ENCODE results near the gene TEX29.

DNA sequence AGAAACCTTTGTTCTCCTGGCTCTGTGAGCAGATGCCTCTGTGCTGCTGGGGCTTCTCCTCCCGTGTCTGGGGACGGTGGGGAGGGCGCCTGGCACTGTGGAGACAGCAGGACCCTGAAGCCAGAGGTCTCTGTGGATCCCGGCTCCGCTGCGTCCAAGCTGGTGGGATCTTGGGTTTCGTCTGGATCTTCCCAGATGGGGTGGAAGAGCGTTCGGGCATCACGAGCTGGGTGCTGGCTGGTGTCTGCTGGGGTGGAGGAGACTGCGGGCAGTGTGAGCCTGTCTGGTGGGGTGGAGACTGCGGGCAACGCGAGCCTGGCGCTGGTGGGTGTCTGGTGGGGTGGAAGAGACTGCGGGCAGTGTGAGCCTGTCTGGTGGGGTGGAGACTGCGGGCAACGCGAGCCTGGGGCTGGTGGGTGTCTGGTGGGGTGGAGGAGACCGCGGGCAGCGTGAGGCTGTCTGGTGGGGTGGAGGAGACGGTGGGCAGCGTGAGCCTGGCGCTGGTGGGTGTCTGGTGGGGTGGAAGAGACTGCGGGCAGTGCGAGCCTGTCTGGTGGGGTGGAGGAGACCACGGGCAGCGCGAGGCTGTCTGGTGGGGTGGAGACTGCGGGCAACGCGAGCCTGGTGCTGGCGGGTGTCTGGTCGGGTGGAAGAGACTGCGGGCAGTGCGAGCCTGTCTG lies 5.6 kb downstream of the TEX29 start:
- no peak for TF ChIP-seq CTCF (IDR thresholded peaks at IDR 0.05; ENCODE audit: low read depth, low read length)
- TF ChIP-seq POLR2A (IDR thresholded peaks at IDR 0.05; ENCODE audit: extremely low read depth, insufficient read length): no peak
- TF ChIP-seq MAX (IDR thresholded peaks at IDR 0.05; ENCODE audit: low read depth, low read length): no peak
- no peak for TF ChIP-seq MYC (IDR thresholded peaks at IDR 0.05; ENCODE audit: low read depth, low read length)

Data from NB4 (cell line).